IPS-NIHi11 (cell line): Measurements from ENCODE around the gene RAD9B.
"Not testable (repeated sequence)": the region's sequence is repeated elsewhere in the genome, so short reads cannot be mapped to it uniquely, and the experiment has no call there.

Experiments
- DNase-seq: peaks from one replicate; pipeline ENCODE4 v3.0.0; 2012; ENCODE audit warnings: mixed read lengths, low spot score

RAD9B gene

GRCh38 chr12:110528277-110528839, 26.2 kb downstream of the RAD9B start:
- DNase-seq: no peak

- DNase-seq: no peak
Measured at GRCh38 chr12:110530511-110530910, 28.4 kb downstream of the RAD9B start.

GRCh38 chr12:110531741-110532333, 29.7 kb downstream of the RAD9B start:
- no peak for DNase-seq

- DNase-seq: no peak
Measured at GRCh38 chr12:110532644-110533043, 30.5 kb downstream of the RAD9B start.

- DNase-seq: no peak
Measured at GRCh38 chr12:110533607-110534006, 31.5 kb downstream of the RAD9B start.

- no peak for DNase-seq
Measured at GRCh38 chr12:110534811-110535210, 32.7 kb downstream of the RAD9B start.

- DNase-seq: no peak
Measured at GRCh38 chr12:110536834-110537604, 34.9 kb downstream of the RAD9B start.

GRCh38 chr12:110537605-110538409, 35.7 kb downstream of the RAD9B start:
- peak; percentile 34 for DNase-seq

GRCh38 chr12:110538869-110539622, 36.9 kb downstream of the RAD9B start:
- DNase-seq: no peak

GRCh38 chr12:110540048-110540447, 37.9 kb downstream of the RAD9B start:
- no peak for DNase-seq

GRCh38 chr12:110543252-110543959, 41.3 kb downstream of the RAD9B start:
- DNase-seq: peak; percentile 29

GRCh38 chr12:110543965-110544364, 41.8 kb downstream of the RAD9B start:
- no peak for DNase-seq

GRCh38 chr12:110545259-110545658, 43.1 kb downstream of the RAD9B start:
- not testable (repeated sequence) for DNase-seq

- no peak for DNase-seq
Measured at GRCh38 chr12:110545812-110546211, 43.7 kb downstream of the RAD9B start.

- DNase-seq: no peak
Measured at GRCh38 chr12:110546339-110546738, 44.2 kb downstream of the RAD9B start.

- DNase-seq: no peak
Measured at GRCh38 chr12:110547090-110547489, 45.0 kb downstream of the RAD9B start.

- DNase-seq: no peak
Measured at GRCh38 chr12:110548678-110549077, 46.5 kb downstream of the RAD9B start.

- no peak for DNase-seq
Measured at GRCh38 chr12:110549716-110550115, 47.6 kb downstream of the RAD9B start.

GRCh38 chr12:110550981-110551380, 48.9 kb downstream of the RAD9B start:
- no peak for DNase-seq
